ENCODE results near the gene GBE1.

DNA sequence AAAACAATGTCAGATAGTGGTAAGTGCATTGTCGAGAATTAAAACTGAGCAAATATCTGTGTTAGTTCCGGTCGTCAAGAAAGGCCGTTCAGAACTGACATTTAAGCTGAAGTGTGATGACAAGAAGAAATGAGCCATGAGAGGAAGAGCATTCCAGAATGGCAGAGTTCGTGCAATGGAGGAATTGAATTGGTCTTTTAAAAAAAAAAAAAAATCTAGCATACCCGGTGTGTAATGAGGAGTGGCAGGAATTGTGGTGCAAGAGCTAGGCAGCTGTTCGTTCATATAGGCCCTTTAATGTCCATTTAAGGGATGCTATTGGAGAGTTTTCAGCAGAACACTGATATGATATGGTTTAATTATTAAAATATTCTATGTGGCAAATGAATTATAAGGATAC is 2.6 kb upstream of the GBE1 start:
- TF ChIP-seq, protein P1, sequence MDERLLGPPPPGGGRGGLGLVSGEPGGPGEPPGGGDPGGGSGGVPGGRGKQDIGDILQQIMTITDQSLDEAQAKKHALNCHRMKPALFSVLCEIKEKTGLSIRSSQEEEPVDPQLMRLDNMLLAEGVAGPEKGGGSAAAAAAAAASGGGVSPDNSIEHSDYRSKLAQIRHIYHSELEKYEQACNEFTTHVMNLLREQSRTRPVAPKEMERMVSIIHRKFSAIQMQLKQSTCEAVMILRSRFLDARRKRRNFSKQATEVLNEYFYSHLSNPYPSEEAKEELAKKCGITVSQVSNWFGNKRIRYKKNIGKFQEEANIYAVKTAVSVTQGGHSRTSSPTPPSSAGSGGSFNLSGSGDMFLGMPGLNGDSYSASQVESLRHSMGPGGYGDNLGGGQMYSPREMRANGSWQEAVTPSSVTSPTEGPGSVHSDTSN (CRISPR knock-in tag; IDR thresholded peaks at IDR 0.05; ENCODE audit: low read depth): no peak
- TF ChIP-seq, protein P1 (tag; conservative IDR thresholded peaks at IDR 0.05; ENCODE audit: low read depth): no peak
- TF ChIP-seq SIN3A (IDR thresholded peaks at IDR 0.05; ENCODE audit: borderline replicate concordance in 2 of 2, control insufficient read depth in 1 of 2, low read depth in 2 of 2, low read length in 2 of 2) (no peak), CHCHD3 (CRISPR knock-in tag; IDR thresholded peaks at IDR 0.05) (no peak), MAZ (CRISPR knock-in tag; conservative IDR thresholded peaks at IDR 0.05 in 1 of 2, IDR thresholded peaks at IDR 0.05 in 1 of 2) (no peak), ZBTB7A (IDR thresholded peaks at IDR 0.05; ENCODE audit: borderline replicate concordance, control insufficient read depth, low read depth, low read length) (no peak)
- TF ChIP-seq, protein P2, sequence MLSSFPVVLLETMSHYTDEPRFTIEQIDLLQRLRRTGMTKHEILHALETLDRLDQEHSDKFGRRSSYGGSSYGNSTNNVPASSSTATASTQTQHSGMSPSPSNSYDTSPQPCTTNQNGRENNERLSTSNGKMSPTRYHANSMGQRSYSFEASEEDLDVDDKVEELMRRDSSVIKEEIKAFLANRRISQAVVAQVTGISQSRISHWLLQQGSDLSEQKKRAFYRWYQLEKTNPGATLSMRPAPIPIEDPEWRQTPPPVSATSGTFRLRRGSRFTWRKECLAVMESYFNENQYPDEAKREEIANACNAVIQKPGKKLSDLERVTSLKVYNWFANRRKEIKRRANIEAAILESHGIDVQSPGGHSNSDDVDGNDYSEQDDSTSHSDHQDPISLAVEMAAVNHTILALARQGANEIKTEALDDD (IDR thresholded peaks at IDR 0.05): no peak
- TF ChIP-seq, protein P3, sequence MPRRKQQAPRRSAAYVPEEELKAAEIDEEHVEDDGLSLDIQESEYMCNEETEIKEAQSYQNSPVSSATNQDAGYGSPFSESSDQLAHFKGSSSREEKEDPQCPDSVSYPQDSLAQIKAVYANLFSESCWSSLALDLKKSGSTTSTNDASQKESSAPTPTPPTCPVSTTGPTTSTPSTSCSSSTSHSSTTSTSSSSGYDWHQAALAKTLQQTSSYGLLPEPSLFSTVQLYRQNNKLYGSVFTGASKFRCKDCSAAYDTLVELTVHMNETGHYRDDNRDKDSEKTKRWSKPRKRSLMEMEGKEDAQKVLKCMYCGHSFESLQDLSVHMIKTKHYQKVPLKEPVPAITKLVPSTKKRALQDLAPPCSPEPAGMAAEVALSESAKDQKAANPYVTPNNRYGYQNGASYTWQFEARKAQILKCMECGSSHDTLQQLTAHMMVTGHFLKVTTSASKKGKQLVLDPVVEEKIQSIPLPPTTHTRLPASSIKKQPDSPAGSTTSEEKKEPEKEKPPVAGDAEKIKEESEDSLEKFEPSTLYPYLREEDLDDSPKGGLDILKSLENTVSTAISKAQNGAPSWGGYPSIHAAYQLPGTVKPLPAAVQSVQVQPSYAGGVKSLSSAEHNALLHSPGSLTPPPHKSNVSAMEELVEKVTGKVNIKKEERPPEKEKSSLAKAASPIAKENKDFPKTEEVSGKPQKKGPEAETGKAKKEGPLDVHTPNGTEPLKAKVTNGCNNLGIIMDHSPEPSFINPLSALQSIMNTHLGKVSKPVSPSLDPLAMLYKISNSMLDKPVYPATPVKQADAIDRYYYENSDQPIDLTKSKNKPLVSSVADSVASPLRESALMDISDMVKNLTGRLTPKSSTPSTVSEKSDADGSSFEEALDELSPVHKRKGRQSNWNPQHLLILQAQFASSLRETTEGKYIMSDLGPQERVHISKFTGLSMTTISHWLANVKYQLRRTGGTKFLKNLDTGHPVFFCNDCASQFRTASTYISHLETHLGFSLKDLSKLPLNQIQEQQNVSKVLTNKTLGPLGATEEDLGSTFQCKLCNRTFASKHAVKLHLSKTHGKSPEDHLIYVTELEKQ (CRISPR knock-in tag; IDR thresholded peaks at IDR 0.05): no peak
